ENCODE data around the gene BCKDHA. TPM values are rescaled to one million over a fixed set of nuclear protein-coding genes. Genes with fewer than 3 reads are reported as not detected.

Gene BCKDHA
- total RNA-seq, 1 experiment from 2014 or later = 19.4 TPM

- ChIA-PET CTCF (no interaction called here), POLR2A (no interaction called here)
- no peak overlapping the region for H3K4me3 Mint-ChIP-seq (ENCODE audit: unreplicated experiment)
- no peaks in the 10 kb centered on the region for H3K27me3 ChIP-seq (replicated peaks; ENCODE audit: control insufficient read depth, insufficient read depth, low read length)
- intact Hi-C loops (cut with micrococcal nuclease; ENCODE audit: unreplicated experiment) = no loop called here
- no peaks in the 10 kb centered on the region for H3K27me3 Mint-ChIP-seq (ENCODE audit: insufficient read depth, unreplicated experiment)
- TF ChIP-seq CTCF (IDR thresholded peaks at IDR 0.05; ENCODE audit: insufficient read depth in 1 of 2, low read depth in 1 of 2, low read length in 1 of 2, severe bottlenecking in 1 of 2, unreplicated experiment in 1 of 2) = no peak
- no TSS peak for BruUV-seq (replicated peaks)
- H3K4me1 Mint-ChIP-seq (ENCODE audit: low read depth, unreplicated experiment) = peaks cover 8% of the 10 kb centered on the region
- no peaks in the 10 kb centered on the region for H3K9me3 ChIP-seq
- no peaks in the 10 kb centered on the region for H3K9me3 Mint-ChIP-seq (ENCODE audit: unreplicated experiment)
- H3K27ac Mint-ChIP-seq (ENCODE audit: unreplicated experiment) = no peak overlapping the region
- H3K36me3 Mint-ChIP-seq (ENCODE audit: insufficient read depth, unreplicated experiment) = peaks cover 27% of the 10 kb centered on the region
- H3K4me1 ChIP-seq = peaks cover 6% of the 10 kb centered on the region
- DNase-seq = no peak
- no peak overlapping the region for H3K4me3 ChIP-seq (ENCODE audit: low read depth, low read length)
- peaks cover 2% of the 10 kb centered on the region; the same call in 1 of the 2 replicates for H3K36me3 ChIP-seq (ENCODE audit: control insufficient read depth, insufficient read depth, low read length)
Measured at GRCh38 chr19:41414461-41414860, 16.8 kb downstream of the BCKDHA start.

GRCh38 chr19:41415154-41415571 lies 17.5 kb downstream of the BCKDHA start:
- no TSS peak for BruUV-seq (replicated peaks)
- H3K9me3 Mint-ChIP-seq (ENCODE audit: unreplicated experiment) = no peaks in the 10 kb centered on the region
- POLR2A ChIA-PET = interaction anchor here (0.6 kb wide), 1 partner anchor 776 kb away, joined by 3 read pairs; no protein-coding TSS in a partner anchor

GRCh38 chr19:41416194-41416674 lies 18.6 kb downstream of the BCKDHA start:
- intact Hi-C loops (cut with micrococcal nuclease; ENCODE audit: unreplicated experiment) = no loop called here
- no peak overlapping the region for H3K4me3 Mint-ChIP-seq (ENCODE audit: unreplicated experiment)
- no peaks in the 10 kb centered on the region for H3K4me1 Mint-ChIP-seq (ENCODE audit: low read depth, unreplicated experiment)
- H3K9me3 Mint-ChIP-seq (ENCODE audit: unreplicated experiment) = no peaks in the 10 kb centered on the region
- H3K27ac Mint-ChIP-seq (ENCODE audit: unreplicated experiment) = no peak overlapping the region
- TF ChIP-seq CTCF (IDR thresholded peaks at IDR 0.05; ENCODE audit: insufficient read depth in 1 of 2, low read depth in 1 of 2, low read length in 1 of 2, severe bottlenecking in 1 of 2, unreplicated experiment in 1 of 2) = no peak
- H3K9me3 ChIP-seq = no peaks in the 10 kb centered on the region
- ChIA-PET CTCF (no interaction called here), POLR2A (no interaction called here)
- H3K27me3 Mint-ChIP-seq (ENCODE audit: insufficient read depth, unreplicated experiment) = no peaks in the 10 kb centered on the region
- no TSS peak for BruUV-seq (replicated peaks)
- H3K4me3 ChIP-seq (ENCODE audit: low read depth, low read length) = no peak overlapping the region
- no peaks in the 10 kb centered on the region for H3K4me1 ChIP-seq
- DNase-seq = no peak
- H3K36me3 ChIP-seq (ENCODE audit: control insufficient read depth, insufficient read depth, low read length) = peaks cover 2% of the 10 kb centered on the region; the same call in 1 of the 2 replicates
- H3K27me3 ChIP-seq (replicated peaks; ENCODE audit: control insufficient read depth, insufficient read depth, low read length) = no peaks in the 10 kb centered on the region
- peaks cover 30% of the 10 kb centered on the region for H3K36me3 Mint-ChIP-seq (ENCODE audit: insufficient read depth, unreplicated experiment)

More at GRCh38 chr19:41415154-41415571, 17.5 kb downstream of the BCKDHA start:
- CTCF ChIA-PET = no interaction called here
- Histone ChIP-seq H3K9me3 (no peaks in the 10 kb centered on the region), H3K36me3 (ENCODE audit: control insufficient read depth, insufficient read depth, low read length) (peaks cover 2% of the 10 kb centered on the region; the same call in 1 of the 2 replicates), H3K27me3 (replicated peaks; ENCODE audit: control insufficient read depth, insufficient read depth, low read length) (no peaks in the 10 kb centered on the region), H3K4me3 (ENCODE audit: low read depth, low read length) (no peak overlapping the region), H3K4me1 (0 out of 2 replicates have a peak, but pooled peaks cover under 1% of the 10 kb centered on the region)
- H3K4me1 Mint-ChIP-seq (ENCODE audit: low read depth, unreplicated experiment) = peaks cover under 1% of the 10 kb centered on the region
- H3K4me3 Mint-ChIP-seq (ENCODE audit: unreplicated experiment) = no peak overlapping the region
- no peaks in the 10 kb centered on the region for H3K27me3 Mint-ChIP-seq (ENCODE audit: insufficient read depth, unreplicated experiment)
- no peak overlapping the region for H3K27ac Mint-ChIP-seq (ENCODE audit: unreplicated experiment)
- peaks cover 30% of the 10 kb centered on the region for H3K36me3 Mint-ChIP-seq (ENCODE audit: insufficient read depth, unreplicated experiment)
- intact Hi-C loops (cut with micrococcal nuclease; ENCODE audit: unreplicated experiment) = no loop called here
- no peak for TF ChIP-seq CTCF (IDR thresholded peaks at IDR 0.05; ENCODE audit: insufficient read depth in 1 of 2, low read depth in 1 of 2, low read length in 1 of 2, severe bottlenecking in 1 of 2, unreplicated experiment in 1 of 2)
- no peak for DNase-seq
